Ovary (tissue), 9 donors: ENCODE measurements around the gene ARSG. TPM values are rescaled to one million over a fixed set of nuclear protein-coding genes. Genes with fewer than 3 reads are reported as not detected.

Source experiments
- DNase-seq, 5 donors: peaks; one replicate each; pipeline ENCODE4 v3.0.0-alpha.2; 2019 to 2020
- H3K27ac ChIP-seq, 2 donors: fragments of 200-600 bp; one replicate each; pipeline versions ENCODE4 v1.5.1 to v1.8.0; 2019 to 2022
- H3K27me3 ChIP-seq: fragments of 200-600 bp; one replicate; pipeline ENCODE4 v1.8.0; 2022
- H3K36me3 ChIP-seq: fragments of 200-600 bp; sonication (generic); one replicate; pipeline ENCODE4 v1.5.1; 2019
- H3K4me1 ChIP-seq: one replicate; pipeline ENCODE4 v1.8.1; 2013; ENCODE audit warnings: mild to moderate bottlenecking, moderate library complexity; ENCODE audit not compliant: insufficient read depth
- H3K4me3 ChIP-seq: fragments of 200-600 bp; sonication (generic); one replicate; pipeline ENCODE4 v1.5.1; 2017
- H3K9me3 ChIP-seq, 2 donors: fragments of 200-600 bp in 1 of 2; sonication (generic) in 1 of 2; one replicate each; pipeline versions ENCODE4 v1.5.1 to v1.8.1; 2013 to 2019; ENCODE audit warnings: mild to moderate bottlenecking in 1 of 2, moderate library complexity in 1 of 2
- EP300 ChIP-seq: sonication (generic); formaldehyde crosslinking; IDR thresholded peaks from one replicate; pipeline ENCODE4 v1.6.1; 2017; ENCODE audit warnings: antibody characterized with exemption
- POLR2A ChIP-seq: fragments of 450-650 bp; IDR thresholded peaks from one replicate; pipeline ENCODE4 v1.6.1; 2017; ENCODE audit warnings: antibody characterized with exemption, mild to moderate bottlenecking, moderate library complexity
- WGBS, 3 donors: extraction: QIAGEN DNeasy Blood & Tissue Kit in 1 of 3; methylation state at CpG; one replicate each; pipeline versions ENCODE4 v1.1.5 to v1.1.7; 2013 to 2017; 5-methylcytosine and 5-hydroxymethylcytosine counted together
- intact Hi-C, 4 donors: fragments of 100-400 bp; cut with DNase I; formaldehyde crosslinking; loops; one replicate each; pipeline versions ENCODE4 v1.11.0 to v1.15.1; 2022 to 2023
- polyA plus RNA-seq, 2 donors: library from polyadenylated mRNA; stranded (reverse); fragments of 200-250 nt in 1 of 2; fragments of 350-450 nt in 1 of 2; fragmentation: Illumina TruSeq in 1 of 2; extraction: RNeasy Lipid Tissue Mini Kit (QIAGEN cat#74804) in 1 of 2; gene quantifications; one replicate each; pipeline ENCODE4 v1.2.3, GENCODE V29; 2013 to 2014
- total RNA-seq, 7 donors: library from RNA; depleted of rRNA in 2 of 7; stranded (reverse); fragments of >200 nt in 2 of 7; fragmentation: NEBNext Ultra II Directional in 3 of 7; extraction: Animal tissue kit (Norgen Biotek cat#: 25700) in 3 of 7; gene quantifications; one replicate each; pipeline versions ENCODE4 v1.1.0 to v1.2.4, GENCODE V29; 2016 to 2023
- TF ChIP-seq, protein P1 (sequence below), 3 donors: fragments of 450-650 bp in 2 of 3; fragments of 200-600 bp in 1 of 3; IDR thresholded peaks; one replicate each; pipeline versions ENCODE4 v1.5.1 to v1.8.0; 2016 to 2022; ENCODE audit warnings: antibody characterized with exemption in 3 of 3, mild to moderate bottlenecking in 1 of 3
- donor health status: DM: no; HTN: no; CAD: no; lungs with moderate emphysema.
- donor health status: DM: no; HTN: no; CAD: no.
- donor health status: Bipolar disorder and iron deficiency.
- donor health status: DM: yes; HTN: yes; CAD: no.
- donor health status: DM: no; HTN: no; CAD: no.
- donor health status: DM: yes; HTN: yes; CAD: no.

Gene ARSG
- total and polyA plus RNA-seq, 9 donors, result 5.2 to 19.8 (median 11.1) TPM

- TF ChIP-seq POLR2A (no peak), EP300 (no peak)
- TF ChIP-seq, protein P1, sequence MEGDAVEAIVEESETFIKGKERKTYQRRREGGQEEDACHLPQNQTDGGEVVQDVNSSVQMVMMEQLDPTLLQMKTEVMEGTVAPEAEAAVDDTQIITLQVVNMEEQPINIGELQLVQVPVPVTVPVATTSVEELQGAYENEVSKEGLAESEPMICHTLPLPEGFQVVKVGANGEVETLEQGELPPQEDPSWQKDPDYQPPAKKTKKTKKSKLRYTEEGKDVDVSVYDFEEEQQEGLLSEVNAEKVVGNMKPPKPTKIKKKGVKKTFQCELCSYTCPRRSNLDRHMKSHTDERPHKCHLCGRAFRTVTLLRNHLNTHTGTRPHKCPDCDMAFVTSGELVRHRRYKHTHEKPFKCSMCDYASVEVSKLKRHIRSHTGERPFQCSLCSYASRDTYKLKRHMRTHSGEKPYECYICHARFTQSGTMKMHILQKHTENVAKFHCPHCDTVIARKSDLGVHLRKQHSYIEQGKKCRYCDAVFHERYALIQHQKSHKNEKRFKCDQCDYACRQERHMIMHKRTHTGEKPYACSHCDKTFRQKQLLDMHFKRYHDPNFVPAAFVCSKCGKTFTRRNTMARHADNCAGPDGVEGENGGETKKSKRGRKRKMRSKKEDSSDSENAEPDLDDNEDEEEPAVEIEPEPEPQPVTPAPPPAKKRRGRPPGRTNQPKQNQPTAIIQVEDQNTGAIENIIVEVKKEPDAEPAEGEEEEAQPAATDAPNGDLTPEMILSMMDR (IDR thresholded peaks at IDR 0.05), result no peak
- no peaks in the 10 kb centered on the region for H3K9me3 ChIP-seq
- intact Hi-C loops, result loop anchor here in 1 of 4 donors (5.0 kb wide), 1 partner anchor 54 kb away; the partner anchor contains the start of gene PRKAR1A
- H3K27ac ChIP-seq, result peak overlapping the region in 1 of 2 donors; percentile 69
- 21 to 33% (median 21%) methylated on average over 12 of the region's 12 CpGs for WGBS, 3 donors
- no peak for DNase-seq
- H3K4me1 ChIP-seq, result peaks cover 4% of the 10 kb centered on the region
- H3K27me3 ChIP-seq, result no peaks in the 10 kb centered on the region
- no peaks in the 10 kb centered on the region for H3K36me3 ChIP-seq
- H3K4me3 ChIP-seq, result peak overlapping the region; percentile 55
These were observed 167.2 kb downstream of the ARSG start for GRCh38 chr17:68458260-68459036.

- Histone ChIP-seq H3K27me3 (no peaks in the 10 kb centered on the region), H3K9me3 (no peaks in the 10 kb centered on the region), H3K4me1 (peaks cover 6% of the 10 kb centered on the region), H3K4me3 (no peak overlapping the region), H3K27ac (no peak overlapping the region), H3K36me3 (no peaks in the 10 kb centered on the region)
- no peak for DNase-seq
- 48 to 59% (median 53%) methylated on average over 1 of the region's 1 CpG for WGBS, 3 donors
- intact Hi-C loops, result loop anchor here in 1 of 4 donors (5.0 kb wide), 1 partner anchor 53 kb away; the partner anchor contains the start of gene PRKAR1A
- TF ChIP-seq, protein P1 (IDR thresholded peaks at IDR 0.05), result no peak
- TF ChIP-seq POLR2A (no peak), EP300 (no peak)
These were observed 167.8 kb downstream of the ARSG start for GRCh38 chr17:68459037-68459639.

GRCh38 chr17:68460146-68460545 is 168.9 kb downstream of the ARSG start:
- no peaks in the 10 kb centered on the region for H3K9me3 ChIP-seq
- WGBS, 3 donors, result 59 to 74% (median 69%) methylated on average over 2 of the region's 2 CpGs

GRCh38 chr17:68460715-68461114 is 169.4 kb downstream of the ARSG start:
- H3K27ac ChIP-seq, result no peak overlapping the region
- no peaks in the 10 kb centered on the region for H3K27me3 ChIP-seq
- TF ChIP-seq POLR2A (no peak), EP300 (no peak)
- TF ChIP-seq, protein P1 (IDR thresholded peaks at IDR 0.05), result no peak
- intact Hi-C loops, result loop anchor here in 1 of 4 donors (5.0 to 10.0 kb wide), 3 partner anchors 134 to 294 kb away; no protein-coding TSS in a partner anchor
- no peaks in the 10 kb centered on the region for H3K36me3 ChIP-seq
- H3K4me3 ChIP-seq, result no peak overlapping the region
- DNase-seq, result no peak
- H3K4me1 ChIP-seq, result peaks cover 6% of the 10 kb centered on the region
- no peaks in the 10 kb centered on the region for H3K9me3 ChIP-seq

More at GRCh38 chr17:68460146-68460545, 168.9 kb downstream of the ARSG start:
- no peaks in the 10 kb centered on the region for H3K27me3 ChIP-seq
- no peaks in the 10 kb centered on the region for H3K36me3 ChIP-seq
- DNase-seq, result no peak
- intact Hi-C loops, result loop anchor here in 1 of 4 donors (5.0 to 10.0 kb wide), 3 partner anchors 135 to 295 kb away; no protein-coding TSS in a partner anchor
- no peak overlapping the region for H3K4me3 ChIP-seq
- TF ChIP-seq POLR2A (no peak), EP300 (no peak)
- TF ChIP-seq, protein P1 (IDR thresholded peaks at IDR 0.05), result no peak
- peaks cover 6% of the 10 kb centered on the region for H3K4me1 ChIP-seq
- H3K27ac ChIP-seq, result no peak overlapping the region
